Activated CD8-positive, alpha-beta memory T cell treated with anti-CD3 and anti-CD28 coated beads, Interleukin-2, amount 50 U/mL, for 4 hours (primary cell): ENCODE data around the gene GABARAP.

ENCODE experiments used
- DNase-seq: peaks from one replicate; pipeline ENCODE4 v3.0.0-alpha.2; 2020

The GABARAP gene

DNA sequence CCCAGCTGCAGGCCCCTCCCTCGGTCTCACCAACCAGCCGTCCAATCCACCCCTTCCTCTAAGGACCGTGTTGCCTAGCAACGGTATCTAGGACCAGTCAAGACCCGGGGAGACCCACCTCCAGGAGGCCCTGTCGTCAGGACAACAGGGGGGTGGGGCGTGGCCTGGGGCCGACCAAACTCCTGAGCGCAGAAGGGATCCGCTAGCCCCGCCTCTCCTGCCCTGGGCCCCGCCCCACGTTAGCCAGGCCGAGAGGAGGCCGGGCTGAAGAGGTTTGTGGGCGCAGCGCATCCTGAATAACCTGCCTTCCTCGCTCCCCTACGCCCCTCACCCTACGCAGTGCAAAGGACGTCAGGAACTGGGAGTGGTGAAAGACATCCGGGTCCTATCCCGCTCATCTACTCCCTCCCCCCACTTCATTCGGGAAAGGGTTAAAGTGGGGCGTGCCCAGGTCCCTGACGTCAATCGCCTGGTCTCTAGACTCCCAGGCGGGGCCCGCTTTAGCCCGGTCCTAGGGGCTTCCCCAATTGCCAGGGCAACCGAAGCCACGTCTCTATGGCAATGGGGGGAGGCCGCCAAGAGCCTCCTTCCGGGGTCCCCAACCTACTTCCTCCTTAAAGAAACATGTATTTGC is 37.3 kb downstream of the GABARAP start:
- peak; percentile 94 for DNase-seq

DNA sequence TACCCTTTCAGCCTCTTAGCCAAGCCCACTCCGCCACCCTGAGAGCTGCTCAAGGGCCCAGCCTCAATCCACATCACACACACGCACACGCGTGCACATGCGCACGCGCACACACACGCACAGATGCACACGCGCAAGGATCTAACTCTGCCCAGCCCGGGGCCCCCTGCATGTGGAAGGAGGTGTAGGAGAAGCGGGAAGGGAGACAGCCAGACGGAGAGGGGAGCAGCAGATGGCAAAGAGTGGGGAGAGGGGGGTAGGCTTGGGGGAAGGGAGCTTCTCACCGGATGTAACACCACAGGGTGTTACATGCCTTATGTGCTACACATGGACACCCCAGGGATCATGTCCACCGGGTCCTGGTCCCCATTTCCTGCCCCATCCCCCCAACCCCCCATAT is 37.9 kb downstream of the GABARAP start:
- no peak for DNase-seq

DNA sequence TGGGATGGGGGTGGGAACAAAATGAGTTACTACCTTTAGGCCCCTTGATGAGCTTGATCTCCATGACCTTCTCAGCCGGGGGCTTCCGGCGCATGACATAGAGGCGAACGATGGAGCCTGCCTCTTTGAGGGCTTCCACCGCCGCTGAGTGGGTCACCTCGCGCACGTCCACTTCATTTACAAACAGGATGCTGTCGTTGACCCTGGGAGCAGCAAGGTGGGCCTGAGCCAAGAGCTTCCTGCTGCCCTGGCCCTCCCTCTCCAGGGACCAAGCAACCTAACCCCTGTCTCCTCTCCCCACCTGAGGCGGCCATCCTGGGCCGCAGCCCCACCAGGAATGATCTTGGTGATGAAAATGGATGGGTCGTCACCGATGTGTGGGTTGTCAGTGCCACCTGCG is 38.9 kb downstream of the GABARAP start:
- DNase-seq, result no peak

DNA sequence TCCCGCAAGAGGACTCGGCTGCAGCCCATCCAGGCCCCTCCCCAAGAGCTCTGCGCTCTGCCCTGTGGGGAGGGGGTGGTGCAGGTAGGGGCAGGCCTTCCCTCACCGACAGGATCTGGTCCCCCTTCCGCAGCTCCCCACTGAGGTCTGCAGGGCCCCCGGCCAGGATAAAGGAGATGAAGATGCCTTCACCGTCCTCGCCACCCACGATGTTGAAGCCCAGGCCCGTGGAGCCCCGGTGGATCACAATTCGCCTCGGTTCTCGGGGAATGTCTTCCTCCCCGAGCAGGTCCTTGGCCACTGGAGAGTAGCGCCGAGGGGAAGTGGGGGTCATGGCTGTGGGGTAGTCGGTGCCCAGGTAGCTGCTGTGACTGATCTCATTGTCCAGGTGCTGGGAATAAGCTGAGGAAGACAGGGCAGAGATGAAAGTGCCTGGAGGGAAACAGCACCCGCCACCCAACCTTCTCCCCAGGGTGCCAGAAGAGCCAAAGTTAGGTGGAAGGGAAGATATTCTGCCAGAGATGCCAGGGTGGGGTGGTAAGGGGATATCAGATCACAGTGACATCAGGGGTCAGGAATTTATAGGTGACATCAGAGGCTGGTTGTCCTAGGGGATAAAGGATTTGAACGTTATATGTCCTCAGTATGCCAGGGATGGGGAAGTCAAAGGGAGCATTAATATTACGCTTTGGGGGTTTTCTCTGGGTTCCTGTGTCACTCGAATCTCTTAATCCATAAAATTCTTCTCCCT is 45.4 kb downstream of the GABARAP start:
- no peak for DNase-seq

DNA sequence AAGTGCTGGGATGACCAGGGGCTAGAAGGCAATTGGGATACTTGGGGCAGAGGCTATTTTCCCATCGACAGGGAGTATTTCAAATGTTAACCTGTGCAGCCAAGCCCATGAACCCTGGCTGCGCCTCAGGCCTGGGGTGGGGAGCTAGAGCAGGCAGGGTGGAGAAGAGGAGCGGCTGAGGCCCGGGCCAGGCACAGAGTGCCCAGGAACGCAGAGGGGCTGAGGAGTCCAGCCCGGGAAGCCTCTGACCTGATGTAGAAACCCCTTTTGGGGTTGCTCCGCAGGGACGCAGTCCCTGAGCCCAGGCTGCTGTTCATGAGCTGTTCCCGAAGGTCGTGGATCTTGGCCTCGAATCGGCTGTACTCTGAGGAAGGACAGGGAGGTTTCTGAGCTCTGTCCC is 46.3 kb downstream of the GABARAP start:
- no peak for DNase-seq

DNA sequence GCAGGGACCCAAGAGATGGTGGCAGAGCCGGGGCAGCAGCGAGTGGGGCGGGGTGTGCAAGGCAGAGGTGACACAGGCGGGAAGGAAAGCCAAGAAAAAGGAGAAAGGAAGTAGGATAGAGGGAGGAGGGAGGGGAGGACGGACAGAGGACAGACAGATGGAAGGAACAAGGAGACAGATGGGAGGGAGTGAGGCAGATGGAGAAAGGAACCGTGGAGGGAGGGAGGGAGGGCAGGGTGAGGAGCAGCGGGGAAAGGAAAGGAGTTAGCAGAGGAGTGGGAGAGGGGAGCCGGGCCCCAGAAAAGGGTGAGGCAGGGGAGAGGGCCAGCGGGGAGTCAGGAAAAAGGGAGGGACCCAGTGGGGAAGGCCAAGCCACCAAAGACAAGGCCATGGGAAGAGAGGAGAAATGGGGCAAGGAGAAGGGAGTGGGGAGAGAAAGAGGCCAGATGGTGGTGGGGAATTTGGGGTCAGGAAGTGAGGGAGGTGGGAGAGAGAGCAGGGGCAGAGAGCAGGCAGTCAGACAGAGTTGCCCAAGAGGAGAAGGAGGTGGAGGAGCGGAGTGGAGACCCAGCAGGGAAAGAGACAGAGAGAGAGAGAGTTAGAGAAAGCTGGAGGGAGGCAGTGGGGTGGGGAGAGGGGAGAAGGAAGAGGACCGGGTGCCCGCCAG is 49.8 kb downstream of the GABARAP start:
- DNase-seq, result no peak

DNA sequence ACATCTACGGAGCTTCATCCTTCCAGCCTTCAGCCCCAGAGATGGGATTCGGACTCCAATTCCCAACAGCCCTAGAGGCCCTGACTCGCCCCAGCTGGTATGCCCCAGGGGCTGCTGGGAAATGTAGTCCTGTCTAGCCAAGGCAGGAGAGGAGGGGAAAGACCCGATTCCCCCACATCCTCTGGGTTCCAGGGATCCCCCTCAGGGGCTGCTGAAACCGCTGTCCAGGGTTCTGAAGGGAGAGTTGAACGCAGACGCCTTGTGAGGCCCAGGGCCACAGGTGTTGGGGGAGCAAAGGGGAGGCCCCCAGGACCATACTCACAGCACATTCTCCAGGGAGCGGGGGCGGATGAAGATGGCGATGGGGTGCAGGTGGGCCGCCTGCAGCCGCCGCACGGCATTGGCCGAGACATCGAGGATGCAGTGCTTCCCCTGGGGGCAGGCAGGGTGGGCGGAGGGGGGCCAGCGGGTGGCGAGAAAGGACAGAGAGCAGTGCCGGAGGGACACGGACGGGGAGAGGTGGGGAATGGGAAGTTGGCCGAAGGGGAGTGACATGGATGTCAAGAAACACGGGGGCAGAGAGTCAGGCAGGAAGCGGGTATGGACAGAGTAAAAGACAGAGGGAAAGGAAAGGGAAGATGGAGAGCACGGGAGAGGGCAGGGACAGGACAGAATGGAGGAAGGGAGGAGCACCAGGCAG is 50.5 kb downstream of the GABARAP start:
- DNase-seq, result no peak

DNA sequence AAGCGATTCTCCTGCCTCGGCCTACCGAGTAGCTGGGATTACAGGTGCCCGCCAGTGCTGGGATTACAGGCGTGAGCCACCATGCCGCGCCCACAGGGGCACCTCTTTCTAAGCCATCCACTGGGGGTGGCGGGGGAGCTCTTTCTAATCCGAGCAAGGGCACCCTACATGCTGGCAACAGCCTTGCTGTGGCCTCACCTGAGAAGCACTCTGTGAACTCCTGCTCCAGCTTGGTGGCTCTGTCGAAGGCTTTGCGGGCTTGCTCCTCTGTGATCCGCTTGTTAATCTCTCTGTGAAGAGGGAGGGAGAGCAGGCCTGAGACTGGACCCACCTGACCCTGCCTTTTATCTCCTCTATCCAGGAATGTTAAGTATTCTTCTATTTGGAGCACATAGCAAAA is 51.2 kb downstream of the GABARAP start:
- DNase-seq, result no peak

DNA sequence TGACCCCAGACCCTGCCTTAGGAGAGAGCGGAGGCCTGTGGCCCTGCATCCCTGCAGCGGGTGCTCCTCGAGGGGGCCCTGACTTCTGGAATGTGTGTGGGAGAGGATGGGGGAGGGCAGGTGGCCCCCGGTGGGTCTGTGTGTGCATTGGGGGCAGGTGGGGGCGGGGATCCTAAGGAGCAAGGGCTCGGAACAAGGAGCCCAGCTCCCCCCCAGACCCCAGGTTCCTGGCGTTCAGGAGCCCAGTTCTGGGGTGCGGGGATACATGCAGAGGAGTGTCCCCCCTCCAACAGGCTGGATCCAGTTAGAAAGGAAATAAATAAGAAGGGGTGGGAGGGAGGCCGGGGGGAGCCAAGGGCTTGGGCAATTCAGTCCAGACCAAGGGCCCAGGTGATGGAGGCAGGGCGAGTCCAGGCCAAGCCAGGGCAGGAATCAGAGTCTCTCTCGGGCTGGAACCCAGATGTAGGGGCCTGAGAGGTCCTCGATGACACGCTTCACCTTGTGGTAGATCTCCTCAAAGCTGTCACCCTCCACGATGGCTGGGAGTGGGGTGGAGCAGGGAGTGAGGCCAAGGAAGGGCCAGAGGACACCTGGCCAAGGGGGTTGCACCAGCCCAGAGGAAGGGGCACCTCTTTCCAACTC is 51.9 kb downstream of the GABARAP start:
- DNase-seq, result no peak
